Measurements from ENCODE around the gene SREBF1. TPM values are rescaled to one million over a fixed set of nuclear protein-coding genes. Genes with fewer than 3 reads are reported as not detected.

SREBF1 gene
- total and polyA plus RNA-seq, 10 of the 15 experiments (the other 5 are each of a cell fraction or from before 2014, with no cell fraction given), result 1.4 to 84.6 (median 20.4) TPM

DNA sequence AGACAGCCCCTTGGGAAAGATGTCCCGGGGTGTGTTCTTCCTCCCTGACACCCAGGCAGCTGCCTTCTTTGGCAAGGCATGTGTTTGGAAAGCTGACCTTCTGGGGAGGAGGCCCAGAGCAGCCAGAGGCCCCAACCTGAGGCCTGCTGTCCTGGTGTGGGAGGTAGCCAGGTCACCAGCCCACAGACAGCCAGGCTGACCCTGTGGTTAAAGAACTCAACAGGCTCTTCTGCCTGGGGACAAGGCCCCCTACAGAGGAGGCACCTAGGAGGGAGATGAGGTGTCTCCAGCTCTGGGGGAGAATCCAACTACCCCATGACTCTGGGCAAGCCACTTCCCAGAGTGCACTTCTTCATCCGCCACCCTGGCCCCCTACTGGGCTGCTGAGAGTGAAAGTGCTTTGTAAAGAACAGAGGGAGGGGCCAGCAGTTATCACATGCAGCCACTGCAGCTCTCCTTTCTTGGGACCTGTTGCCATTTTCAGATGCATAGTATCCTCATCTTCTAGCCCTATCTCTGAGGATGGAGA lies 13.1 kb upstream of the SREBF1 start:
- Histone ChIP-seq H3K36me3 (ENCODE audit: control insufficient read depth in 2 of 2, insufficient read depth in 2 of 2, low read length in 1 of 2) (no peaks in the 10 kb centered on the region), H3K27me3 (replicated peaks in 1 of 2; ENCODE audit: control insufficient read depth in 2 of 2, insufficient read depth in 2 of 2, low read length in 1 of 2) (no peaks in the 10 kb centered on the region), H2AFZ (ENCODE audit: control insufficient read depth, low read depth, low read length) (peak overlapping the region; percentile 46), H3K27ac (ENCODE audit: control insufficient read depth, insufficient read depth) (peak overlapping the region; percentile 59), H3K4me1 (ENCODE audit: control insufficient read depth, insufficient read depth, low read length) (peaks cover 27% of the 10 kb centered on the region), H3K9ac (ENCODE audit: control insufficient read depth, insufficient read depth, low read length) (0 out of 2 replicates have a peak overlapping the region, but pooled peaks have one; percentile 9), H3K79me2 (ENCODE audit: control insufficient read depth, insufficient read depth, low read length) (no peaks in the 10 kb centered on the region), H3K9me3 (replicated peaks; ENCODE audit: control insufficient read depth, insufficient read depth, low read length) (no peaks in the 10 kb centered on the region), H3K4me3 (no peak overlapping the region), H4K20me1 (ENCODE audit: control insufficient read depth, insufficient read depth) (no peaks in the 10 kb centered on the region), H3K4me2 (ENCODE audit: control insufficient read depth, insufficient read depth) (no peak overlapping the region)
- WGBS (ENCODE audit: insufficient coverage, insufficient replicate concordance, low lambda C conversion rate, missing lambda C conversion rate), result 27% methylated on average over 2 of the region's 2 CpGs
- ChIA-PET CTCF (interaction anchor here (0.7 to 3.6 kb wide), 10 partner anchors 9 to 183 kb away, joined by 3 to 14 read pairs (median 4); partner anchors contain the start of gene SREBF1), SMC1A (ENCODE audit: uncharacterized antibody, unreplicated experiment) (interaction anchor here (0.7 to 2.4 kb wide), 11 partner anchors 9 to 178 kb away, joined by 3 to 12 read pairs (median 4); no protein-coding TSS in a partner anchor), POLR2A (interaction anchor here (0.5 to 4.0 kb wide), 7 partner anchors 9 to 110 kb away, joined by 3 to 37 read pairs (median 4); partner anchors contain the start of gene SREBF1), RAD21 (ENCODE audit: unreplicated experiment) (interaction anchor here (0.7 to 2.1 kb wide), 7 partner anchors 14 to 167 kb away, joined by 3 to 12 read pairs (median 5); partner anchors contain the start of gene SREBF1)
- FAIRE-seq, result peak; percentile 7
- ATAC-seq, result peak; percentile 90
- in situ Hi-C loops (cut with MboI), result no loop called here
- BruUV-seq (replicated peaks), result no TSS peak
- peak; percentile 32 for DNase-seq (ENCODE audit: low read depth, low spot score)
- intact Hi-C loops (cut with micrococcal nuclease; ENCODE audit: unreplicated experiment), result no loop called here
- peak in 1 of 2 experiments; percentile 35; a peak in 1 of 4 replicates for TF ChIP-seq BHLHE40 (IDR thresholded peaks at IDR 0.05; ENCODE audit: borderline replicate concordance in 1 of 2, low read depth in 2 of 2, low read length in 1 of 2)
- TF ChIP-seq, protein P1, sequence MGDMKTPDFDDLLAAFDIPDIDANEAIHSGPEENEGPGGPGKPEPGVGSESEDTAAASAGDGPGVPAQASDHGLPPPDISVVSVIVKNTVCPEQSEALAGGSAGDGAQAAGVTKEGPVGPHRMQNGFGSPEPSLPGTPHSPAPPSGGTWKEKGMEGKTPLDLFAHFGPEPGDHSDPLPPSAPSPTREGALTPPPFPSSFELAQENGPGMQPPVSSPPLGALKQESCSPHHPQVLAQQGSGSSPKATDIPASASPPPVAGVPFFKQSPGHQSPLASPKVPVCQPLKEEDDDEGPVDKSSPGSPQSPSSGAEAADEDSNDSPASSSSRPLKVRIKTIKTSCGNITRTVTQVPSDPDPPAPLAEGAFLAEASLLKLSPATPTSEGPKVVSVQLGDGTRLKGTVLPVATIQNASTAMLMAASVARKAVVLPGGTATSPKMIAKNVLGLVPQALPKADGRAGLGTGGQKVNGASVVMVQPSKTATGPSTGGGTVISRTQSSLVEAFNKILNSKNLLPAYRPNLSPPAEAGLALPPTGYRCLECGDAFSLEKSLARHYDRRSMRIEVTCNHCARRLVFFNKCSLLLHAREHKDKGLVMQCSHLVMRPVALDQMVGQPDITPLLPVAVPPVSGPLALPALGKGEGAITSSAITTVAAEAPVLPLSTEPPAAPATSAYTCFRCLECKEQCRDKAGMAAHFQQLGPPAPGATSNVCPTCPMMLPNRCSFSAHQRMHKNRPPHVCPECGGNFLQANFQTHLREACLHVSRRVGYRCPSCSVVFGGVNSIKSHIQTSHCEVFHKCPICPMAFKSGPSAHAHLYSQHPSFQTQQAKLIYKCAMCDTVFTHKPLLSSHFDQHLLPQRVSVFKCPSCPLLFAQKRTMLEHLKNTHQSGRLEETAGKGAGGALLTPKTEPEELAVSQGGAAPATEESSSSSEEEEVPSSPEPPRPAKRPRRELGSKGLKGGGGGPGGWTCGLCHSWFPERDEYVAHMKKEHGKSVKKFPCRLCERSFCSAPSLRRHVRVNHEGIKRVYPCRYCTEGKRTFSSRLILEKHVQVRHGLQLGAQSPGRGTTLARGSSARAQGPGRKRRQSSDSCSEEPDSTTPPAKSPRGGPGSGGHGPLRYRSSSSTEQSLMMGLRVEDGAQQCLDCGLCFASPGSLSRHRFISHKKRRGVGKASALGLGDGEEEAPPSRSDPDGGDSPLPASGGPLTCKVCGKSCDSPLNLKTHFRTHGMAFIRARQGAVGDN (IDR thresholded peaks at IDR 0.05), result peak; percentile 86
- TF ChIP-seq MEF2A (IDR thresholded peaks at IDR 0.05; ENCODE audit: insufficient read depth, low read depth, low read length), result no peak
- peak; percentile 85; the same call in 1 of the 2 replicates for TF ChIP-seq ZBTB33 (IDR thresholded peaks at IDR 0.05)
- TF ChIP-seq, protein P2, sequence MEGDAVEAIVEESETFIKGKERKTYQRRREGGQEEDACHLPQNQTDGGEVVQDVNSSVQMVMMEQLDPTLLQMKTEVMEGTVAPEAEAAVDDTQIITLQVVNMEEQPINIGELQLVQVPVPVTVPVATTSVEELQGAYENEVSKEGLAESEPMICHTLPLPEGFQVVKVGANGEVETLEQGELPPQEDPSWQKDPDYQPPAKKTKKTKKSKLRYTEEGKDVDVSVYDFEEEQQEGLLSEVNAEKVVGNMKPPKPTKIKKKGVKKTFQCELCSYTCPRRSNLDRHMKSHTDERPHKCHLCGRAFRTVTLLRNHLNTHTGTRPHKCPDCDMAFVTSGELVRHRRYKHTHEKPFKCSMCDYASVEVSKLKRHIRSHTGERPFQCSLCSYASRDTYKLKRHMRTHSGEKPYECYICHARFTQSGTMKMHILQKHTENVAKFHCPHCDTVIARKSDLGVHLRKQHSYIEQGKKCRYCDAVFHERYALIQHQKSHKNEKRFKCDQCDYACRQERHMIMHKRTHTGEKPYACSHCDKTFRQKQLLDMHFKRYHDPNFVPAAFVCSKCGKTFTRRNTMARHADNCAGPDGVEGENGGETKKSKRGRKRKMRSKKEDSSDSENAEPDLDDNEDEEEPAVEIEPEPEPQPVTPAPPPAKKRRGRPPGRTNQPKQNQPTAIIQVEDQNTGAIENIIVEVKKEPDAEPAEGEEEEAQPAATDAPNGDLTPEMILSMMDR (IDR thresholded peaks at IDR 0.05 in 2 of 3, conservative IDR thresholded peaks at IDR 0.05 in 1 of 3; ENCODE audit: control insufficient read depth in 2 of 3, extremely low read depth in 1 of 3, insufficient read depth in 1 of 3, low read depth in 3 of 3, low read length in 3 of 3), result peak; percentile 13 to 38 (median 24); a peak in 2 of 6 replicates
- no peak for TF ChIP-seq IKZF2 (IDR thresholded peaks at IDR 0.05)
- TF ChIP-seq, protein P3, sequence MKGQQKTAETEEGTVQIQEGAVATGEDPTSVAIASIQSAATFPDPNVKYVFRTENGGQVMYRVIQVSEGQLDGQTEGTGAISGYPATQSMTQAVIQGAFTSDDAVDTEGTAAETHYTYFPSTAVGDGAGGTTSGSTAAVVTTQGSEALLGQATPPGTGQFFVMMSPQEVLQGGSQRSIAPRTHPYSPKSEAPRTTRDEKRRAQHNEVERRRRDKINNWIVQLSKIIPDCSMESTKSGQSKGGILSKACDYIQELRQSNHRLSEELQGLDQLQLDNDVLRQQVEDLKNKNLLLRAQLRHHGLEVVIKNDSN (IDR thresholded peaks at IDR 0.05; ENCODE audit: borderline replicate concordance, extremely low read length, insufficient read depth, low read depth, low read length), result peak; percentile 3
- TF ChIP-seq SMC3 (IDR thresholded peaks at IDR 0.05; ENCODE audit: borderline replicate concordance, low read length), result peak; percentile 1; the same call in 1 of the 2 replicates
- TF ChIP-seq USF2 (IDR thresholded peaks at IDR 0.05; ENCODE audit: borderline replicate concordance, low read depth, low read length), result no peak
- TF ChIP-seq POU2F2 (IDR thresholded peaks at IDR 0.05; ENCODE audit: borderline replicate concordance, low read depth, low read length), result 0 out of 3 replicates have a peak, but pooled peaks have one; percentile 11
- peak; percentile 51; the same call in 1 of the 2 replicates for TF ChIP-seq YY1 (IDR thresholded peaks at IDR 0.05; ENCODE audit: low read depth, low read length)

Measured in GM12878 (cell line).